Central memory CD4-positive, alpha-beta T cell (primary cell): Measurements from ENCODE around the gene NECTIN2.
"Not testable (repeated sequence)": the region's sequence is repeated elsewhere in the genome, so short reads cannot be mapped to it uniquely, and the experiment has no call there.

Source experiments
- DNase-seq: peaks from one replicate; pipeline ENCODE4 v3.0.0; 2022

Gene NECTIN2

DNA sequence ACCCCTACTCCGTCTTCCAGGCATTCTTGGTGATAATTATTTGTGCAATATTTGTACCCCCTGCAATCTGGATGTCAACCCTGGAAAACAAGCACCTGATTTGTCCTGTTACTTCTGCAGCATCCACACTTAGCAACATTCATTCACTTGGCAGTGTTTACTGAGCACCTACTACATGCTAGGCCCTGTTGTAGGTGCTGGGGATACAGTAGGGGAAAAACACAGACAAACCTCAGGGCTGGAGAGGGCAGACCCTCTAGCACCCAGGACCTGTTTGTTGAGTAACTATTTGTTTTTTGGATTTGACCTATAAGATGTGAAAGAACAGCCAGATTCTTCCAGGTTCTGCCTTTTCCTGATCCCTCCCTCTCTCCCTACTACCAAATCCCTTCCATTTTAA lies 9.5 kb downstream of the NECTIN2 start:
- no peak for DNase-seq

DNA sequence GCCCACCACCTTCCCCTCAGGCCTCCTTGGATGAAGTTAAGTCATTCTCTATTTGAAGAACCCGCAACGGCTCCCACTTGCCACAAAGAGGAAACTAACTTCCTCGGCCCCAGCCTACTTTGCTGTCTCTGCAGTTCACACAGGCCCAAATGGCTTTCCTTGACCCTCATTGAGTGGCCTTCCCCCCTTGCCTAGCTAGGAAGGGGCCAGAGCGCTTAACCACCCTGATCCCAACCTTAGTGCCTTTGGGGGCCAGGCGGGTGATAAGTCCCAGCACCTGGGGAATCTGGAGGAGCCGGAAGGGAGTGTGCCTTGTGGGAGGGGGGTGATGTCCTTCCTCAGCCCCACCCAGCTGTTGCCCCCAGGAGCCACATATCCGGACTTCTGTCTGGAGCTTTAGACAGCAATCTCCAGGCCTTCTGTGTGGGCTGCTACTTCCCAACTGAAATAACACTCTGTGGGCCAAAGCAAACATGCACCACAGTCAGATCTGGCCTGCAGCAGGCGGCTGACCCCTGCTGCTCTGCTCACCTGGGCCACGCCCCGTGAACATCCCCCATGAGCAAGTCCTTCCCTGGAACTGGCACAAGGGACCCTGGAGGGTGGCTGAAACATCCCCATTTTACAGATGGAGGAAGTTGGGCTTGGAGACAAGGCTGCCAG lies 10.5 kb downstream of the NECTIN2 start:
- no peak for DNase-seq

DNA sequence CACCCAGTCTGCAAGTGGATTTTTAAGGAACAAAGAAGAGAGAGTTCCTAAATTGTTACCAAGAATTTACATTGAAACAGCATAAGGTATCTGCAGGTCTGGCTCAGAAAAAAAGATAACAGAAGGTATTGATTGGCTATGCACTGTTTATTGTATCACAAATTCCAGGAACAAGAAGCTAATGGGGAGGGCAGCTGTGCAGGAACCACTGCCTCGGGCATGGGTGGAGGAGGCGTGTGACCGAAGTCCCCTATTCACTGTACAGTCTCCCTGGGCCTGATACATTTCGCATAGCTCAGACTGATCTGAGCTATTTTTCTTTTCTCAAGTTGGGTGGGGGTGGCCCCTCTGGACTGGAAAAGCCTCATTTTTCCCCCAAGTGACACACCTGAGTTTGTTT lies 11.7 kb downstream of the NECTIN2 start:
- no peak for DNase-seq

DNA sequence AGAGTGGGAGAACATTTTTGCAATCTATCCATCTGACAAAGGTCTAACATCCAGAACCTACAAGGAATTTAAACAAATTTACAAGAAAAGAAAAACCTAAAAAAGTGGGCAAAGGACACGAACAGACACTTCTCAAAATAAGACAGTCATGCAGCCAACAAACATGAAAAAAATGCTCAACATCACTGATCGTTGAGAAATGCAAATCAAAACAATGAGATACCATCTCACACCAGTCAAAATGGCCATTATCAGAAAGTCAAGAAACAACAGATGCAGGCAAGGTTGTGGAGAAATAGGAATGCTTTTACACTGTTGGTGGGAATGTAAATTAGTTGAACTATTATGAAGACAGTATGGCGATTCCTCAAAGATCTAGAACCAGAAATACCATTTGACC lies 15.5 kb downstream of the NECTIN2 start:
- DNase-seq = not testable (repeated sequence)

DNA sequence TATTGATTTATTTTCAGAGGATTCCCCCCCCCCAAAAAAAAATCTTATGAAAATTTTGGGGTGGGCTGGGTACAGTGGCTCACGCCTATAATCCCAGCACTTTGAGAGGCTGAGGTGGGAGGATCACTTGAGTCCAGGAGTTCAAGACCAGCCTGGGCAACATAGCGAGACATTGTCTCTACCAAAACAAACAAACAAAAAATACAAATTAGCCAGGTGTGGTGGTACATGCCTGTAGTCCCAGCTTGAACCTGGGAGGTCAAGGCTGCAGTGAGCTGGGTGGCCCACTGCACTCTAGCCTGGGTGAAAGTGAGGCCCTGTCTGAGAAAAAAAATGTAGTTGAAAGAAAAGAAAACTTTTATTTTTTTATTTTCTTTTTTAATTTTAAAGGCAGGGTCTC lies 17.9 kb downstream of the NECTIN2 start:
- no peak for DNase-seq

DNA sequence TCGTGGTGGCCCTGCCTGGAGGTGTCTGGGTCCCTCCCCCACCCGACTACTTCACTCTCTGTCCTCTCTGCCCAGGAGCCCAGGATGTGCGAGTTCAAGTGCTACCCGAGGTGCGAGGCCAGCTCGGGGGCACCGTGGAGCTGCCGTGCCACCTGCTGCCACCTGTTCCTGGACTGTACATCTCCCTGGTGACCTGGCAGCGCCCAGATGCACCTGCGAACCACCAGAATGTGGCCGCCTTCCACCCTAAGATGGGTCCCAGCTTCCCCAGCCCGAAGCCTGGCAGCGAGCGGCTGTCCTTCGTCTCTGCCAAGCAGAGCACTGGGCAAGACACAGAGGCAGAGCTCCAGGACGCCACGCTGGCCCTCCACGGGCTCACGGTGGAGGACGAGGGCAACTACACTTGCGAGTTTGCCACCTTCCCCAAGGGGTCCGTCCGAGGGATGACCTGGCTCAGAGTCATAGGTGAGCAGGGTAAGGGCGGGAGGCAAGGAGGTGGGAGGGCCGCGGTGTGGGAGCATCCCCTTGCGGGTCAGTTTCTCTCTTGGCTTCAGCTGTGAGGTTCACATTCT lies 19.2 kb downstream of the NECTIN2 start:
- no peak for DNase-seq

DNA sequence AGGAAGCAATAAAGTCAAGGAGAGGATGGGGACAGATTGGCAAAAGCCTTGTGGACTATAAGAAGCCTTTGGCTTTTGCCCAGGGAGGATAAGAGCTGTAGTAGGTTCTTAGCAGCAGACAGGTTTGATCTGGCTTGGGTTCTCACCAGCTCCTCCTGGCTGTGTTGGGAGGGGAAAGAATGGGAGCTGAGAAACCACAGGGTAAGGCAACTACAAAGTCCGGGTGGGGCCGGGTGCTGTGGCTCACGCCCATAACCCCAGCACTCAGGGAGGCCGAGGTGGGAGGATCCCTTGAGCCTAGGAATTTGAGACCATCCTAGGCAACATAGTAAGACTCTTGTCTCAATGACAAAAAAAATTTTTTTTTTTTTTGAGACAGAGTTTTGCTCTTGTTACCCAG lies 20.6 kb downstream of the NECTIN2 start:
- DNase-seq = no peak

DNA sequence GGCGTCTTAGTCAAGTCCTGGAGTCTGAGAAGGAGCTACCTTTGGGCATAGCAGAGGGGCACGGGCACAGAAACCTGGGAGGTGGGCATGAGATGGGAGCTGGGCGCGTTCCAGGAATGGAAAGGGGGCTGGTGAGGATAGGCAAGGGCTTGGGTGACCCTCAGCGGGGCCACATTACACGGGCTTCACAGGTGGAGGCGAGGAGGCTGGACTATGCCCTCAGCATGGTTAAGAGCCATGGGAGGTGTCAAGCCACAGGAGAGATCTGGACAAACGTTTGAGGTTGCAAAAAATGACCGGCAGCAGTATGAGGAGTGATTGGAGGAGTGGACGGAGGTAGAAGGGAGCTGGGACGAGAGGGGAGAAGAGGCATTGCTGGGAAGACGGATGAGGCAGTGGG lies 21.5 kb downstream of the NECTIN2 start:
- DNase-seq = no peak

DNA sequence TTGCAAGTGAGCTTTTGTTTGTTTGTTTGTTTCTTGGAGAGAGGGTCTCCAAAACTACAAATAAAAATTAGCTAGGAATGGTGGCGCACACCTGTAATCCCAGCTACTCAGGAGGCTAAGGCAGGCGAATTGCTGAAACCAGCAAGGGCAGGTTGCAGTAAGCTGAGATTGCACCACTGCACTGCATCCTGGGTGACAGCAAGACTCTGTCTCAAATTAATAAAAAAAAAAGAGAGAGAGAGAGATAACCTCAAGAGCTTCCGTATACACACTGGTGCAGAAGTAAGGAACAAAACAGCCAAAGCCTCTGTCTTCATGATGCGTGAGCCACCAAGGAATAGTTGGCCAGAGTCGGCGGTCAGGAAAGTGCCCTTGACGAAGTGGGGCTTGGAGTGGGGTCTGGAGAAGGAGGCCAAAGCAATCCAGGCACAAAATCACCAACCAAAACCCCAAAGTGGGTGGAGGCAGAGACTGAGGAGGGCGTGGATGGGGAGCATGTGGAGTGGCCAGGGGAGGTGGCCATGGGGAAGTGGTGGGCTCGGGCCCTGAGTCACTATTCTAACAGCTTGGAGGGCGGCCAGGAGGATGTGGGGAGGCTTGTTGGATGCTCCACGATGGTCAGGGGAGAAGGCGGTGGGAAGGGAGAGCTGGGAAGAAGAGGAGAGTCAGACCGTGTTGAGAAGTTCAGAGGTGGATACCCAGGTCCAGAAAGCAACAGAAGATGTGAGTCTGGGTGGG lies 23.8 kb downstream of the NECTIN2 start:
- DNase-seq = no peak

DNA sequence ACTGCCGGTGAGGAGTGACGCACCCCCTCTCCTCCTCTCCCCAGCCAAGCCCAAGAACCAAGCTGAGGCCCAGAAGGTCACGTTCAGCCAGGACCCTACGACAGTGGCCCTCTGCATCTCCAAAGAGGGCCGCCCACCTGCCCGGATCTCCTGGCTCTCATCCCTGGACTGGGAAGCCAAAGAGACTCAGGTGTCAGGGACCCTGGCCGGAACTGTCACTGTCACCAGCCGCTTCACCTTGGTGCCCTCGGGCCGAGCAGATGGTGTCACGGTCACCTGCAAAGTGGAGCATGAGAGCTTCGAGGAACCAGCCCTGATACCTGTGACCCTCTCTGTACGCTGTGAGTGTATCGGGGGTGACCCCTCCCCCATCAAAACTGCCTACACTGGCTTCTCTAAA lies 25.7 kb downstream of the NECTIN2 start:
- DNase-seq = no peak

DNA sequence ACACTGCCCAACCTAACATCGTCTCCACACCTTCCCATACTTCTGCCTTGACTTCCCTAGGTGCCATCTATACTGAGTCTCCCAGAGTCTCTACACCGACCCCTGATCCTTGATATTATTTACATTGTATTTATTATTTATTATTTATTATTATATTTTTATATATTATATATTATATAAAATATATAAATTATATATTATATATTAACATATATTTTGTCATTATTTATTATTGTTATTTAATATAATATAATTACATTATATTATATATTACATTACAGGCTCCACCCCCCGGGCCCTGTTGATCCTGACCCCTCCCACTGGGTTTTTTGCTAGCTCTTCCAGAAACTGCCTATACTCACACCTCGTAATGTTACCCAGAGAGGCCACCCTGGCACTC lies 26.6 kb downstream of the NECTIN2 start:
- no peak for DNase-seq

DNA sequence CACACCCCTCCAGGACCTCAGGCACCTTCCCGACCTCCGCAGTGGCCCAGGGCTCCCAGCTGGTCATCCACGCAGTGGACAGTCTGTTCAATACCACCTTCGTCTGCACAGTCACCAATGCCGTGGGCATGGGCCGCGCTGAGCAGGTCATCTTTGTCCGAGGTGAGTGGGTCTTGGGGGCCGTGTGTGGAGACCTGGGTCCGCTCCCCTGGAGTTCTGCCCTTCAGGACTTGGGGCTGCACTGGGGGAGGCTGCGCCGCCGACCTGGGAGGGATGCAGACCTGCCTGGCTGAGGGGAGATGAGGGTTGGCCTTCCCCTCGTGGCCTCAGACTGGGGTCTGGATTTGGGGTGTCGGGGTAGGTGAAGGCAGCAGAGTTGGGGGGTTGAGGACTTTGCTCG lies 28.2 kb downstream of the NECTIN2 start:
- DNase-seq = no peak

DNA sequence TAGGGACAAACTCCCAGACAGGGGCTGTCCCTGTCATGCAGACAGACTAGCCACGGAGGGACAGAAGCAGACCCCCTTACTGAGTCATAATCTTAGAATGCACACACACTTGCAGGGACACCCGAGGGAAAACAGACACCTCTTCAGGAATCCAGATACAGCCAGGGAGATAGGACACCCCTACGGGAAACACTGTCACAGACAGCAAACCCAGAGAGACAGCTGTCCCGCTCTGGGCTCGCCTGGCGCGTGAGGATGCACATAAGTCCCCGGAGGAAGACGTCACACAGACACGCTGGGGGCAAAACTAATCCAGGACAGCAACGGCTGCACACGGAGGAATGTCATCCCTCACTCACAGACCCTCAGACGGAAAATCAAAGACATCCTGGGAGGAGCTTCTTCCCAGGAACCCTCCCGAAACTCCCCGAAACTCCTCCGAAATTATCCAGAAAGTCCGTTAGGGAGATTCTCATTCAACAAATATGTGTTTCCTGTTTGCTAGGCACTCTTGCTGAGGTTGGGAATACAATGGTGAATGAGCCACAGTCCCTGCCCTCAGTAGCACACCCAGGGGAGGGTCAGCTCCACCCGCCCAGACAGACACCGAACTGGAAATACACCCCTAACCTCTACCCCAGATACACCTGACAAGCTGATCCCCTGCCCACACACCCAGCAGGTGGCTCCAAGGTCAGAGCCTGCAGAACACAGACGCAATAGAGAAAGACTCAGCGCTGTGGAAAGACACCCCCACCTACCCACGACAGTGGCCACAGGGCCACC lies 29.8 kb downstream of the NECTIN2 start:
- no peak for DNase-seq

DNA sequence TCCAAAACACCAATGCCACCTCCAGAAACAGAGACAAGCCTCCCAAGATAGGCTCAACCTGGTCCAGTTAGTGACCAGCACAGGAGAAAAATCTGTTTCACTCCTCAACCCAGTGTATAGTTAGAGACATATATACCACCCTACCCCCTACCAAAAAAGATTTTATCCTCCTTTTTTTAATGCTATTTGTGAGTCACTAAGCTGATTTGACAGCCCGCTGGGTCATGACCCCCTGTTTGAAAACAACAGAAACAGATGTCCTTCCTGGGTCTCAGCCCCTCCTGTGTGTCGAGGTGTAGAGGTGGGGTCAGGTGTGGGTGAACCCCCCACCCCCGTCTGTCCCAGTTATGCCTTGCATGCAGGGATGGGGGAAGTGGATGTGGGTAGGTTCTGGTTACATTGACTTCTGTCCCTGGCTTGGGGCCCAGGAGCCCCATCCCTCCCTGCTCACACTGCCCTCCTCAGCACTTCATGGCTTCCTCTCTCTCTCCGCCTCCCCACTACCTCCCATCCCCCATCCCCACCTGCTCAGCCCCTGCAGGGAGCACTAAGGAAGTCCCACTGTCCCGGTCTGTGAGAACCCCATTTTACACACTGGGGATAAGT lies 30.9 kb downstream of the NECTIN2 start:
- DNase-seq = peak; percentile 9

DNA sequence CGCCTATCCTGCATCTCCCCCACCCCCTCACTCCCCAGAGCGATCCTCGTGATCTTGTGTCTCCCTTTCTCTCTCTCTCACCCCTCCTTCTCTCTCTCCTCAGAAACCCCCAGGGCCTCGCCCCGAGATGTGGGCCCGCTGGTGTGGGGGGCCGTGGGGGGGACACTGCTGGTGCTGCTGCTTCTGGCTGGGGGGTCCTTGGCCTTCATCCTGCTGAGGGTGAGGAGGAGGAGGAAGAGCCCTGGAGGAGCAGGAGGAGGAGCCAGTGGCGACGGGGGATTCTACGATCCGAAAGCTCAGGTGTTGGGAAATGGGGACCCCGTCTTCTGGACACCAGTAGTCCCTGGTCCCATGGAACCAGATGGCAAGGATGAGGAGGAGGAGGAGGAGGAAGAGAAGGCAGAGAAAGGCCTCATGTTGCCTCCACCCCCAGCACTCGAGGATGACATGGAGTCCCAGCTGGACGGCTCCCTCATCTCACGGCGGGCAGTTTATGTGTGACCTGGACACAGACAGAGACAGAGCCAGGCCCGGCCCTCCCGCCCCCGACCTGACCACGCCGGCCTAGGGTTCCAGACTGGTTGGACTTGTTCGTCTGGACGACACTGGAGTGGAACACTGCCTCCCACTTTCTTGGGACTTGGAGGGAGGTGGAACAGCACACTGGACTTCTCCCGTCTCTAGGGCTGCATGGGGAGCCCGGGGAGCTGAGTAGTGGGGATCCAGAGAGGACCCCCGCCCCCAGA lies 32.2 kb downstream of the NECTIN2 start:
- no peak for DNase-seq

DNA sequence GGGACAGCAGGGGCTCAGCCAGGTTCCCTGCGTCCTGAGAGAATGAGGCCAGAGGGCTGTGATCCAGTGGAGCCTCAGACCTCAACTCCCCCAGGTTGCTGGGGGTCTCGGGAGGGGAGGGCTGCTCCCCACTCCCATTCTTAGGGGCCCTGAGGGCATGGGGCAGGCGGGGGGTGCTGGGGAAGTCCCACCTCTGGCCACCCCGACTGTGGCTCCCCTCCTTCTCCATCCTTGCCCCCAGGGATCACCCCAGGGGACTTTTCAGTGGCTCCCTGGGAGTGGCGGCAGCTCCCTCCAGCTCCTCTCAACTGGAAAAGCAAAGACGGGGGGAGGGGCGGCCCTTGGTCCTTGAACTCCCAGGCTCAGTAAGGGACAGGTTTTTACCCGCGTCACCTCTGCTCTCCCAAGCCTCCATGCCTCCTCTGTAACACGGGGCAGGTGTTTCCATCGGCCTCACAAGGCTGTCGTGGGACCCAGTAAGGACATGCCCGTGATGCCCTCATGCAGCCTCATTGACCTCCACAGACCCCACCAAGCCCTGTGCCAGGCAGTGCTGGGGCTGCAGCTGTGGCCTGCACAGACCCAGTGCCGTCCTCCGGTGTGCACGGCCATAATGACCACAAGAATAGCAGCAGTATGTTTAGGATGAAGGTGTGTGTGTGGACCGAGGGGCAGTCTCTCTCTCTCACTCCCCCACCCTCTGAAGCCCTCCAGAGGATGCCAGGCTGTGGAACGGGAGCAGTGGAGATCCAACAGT lies 33.4 kb downstream of the NECTIN2 start:
- DNase-seq = no peak

DNA sequence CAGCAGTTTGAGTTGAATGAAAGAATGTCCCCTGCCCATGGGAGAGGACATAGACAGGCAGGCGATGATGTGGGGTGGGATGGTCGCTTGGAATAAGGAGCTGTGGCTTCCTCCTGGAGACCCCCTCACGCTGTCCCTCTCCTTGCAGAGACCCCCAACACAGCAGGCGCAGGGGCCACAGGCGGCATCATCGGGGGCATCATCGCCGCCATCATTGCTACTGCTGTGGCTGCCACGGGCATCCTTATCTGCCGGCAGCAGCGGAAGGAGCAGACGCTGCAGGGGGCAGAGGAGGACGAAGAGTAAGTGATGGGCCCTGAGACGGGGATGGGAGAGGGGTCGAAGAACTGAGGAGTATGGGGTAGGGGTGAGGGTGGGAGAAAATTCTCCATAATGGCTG lies 36.0 kb downstream of the NECTIN2 start:
- DNase-seq = no peak

DNA sequence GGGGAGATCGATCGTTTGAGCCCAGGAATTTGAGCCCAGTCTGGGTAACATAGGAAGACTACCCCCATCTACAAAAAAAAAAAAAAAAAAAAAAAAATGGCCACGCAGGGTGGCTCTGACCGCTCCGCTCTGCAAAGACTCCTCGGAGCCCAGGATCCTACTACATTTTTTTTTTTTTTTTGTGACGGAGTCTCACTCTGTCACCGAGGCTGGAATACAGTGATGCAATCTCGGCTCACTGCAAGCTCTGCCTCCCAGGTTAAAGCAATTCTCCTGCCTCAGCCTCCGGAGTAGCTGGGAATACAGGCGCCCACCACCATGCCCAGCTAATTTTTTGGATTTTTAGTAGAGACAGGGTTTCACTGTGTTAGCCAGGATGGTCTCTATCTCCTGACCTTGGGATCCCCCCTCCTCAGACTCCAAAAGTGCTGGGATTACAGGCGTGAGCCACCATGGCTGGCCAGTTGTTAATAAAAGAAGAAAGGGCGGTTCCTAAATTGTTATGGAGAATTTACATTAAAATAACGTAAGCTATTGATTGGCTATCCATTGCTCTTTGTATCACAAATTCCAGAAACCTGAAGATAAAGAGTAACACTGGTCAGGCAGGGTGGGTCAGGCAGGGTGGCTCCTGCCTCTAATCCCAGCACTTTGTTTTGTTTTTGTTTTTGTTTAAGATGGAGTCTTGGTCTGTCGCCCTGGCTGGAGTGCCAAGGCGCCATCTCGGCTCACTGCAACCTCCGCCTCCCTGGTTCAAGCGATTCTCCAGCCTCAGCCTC lies 36.7 kb downstream of the NECTIN2 start:
- not testable (repeated sequence) for DNase-seq

DNA sequence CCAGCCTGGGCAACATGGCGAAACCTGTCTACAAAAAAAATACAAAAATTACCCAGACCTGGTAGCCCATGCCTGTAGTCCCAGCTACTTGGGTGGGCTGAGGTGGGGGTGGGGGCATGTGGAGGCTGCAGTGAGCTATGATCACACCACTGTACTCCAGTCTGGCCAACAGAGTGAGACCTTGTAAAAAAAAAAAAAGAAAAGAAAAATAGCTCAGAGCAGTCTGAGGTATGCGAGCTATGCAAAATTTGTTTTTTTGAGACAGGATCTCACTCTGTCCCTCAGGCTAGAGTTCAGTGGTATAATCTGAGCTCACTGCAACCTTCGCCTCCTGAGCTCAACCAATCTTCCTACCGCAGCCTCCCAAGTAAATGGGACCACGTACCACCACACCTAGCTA lies 37.8 kb downstream of the NECTIN2 start:
- no peak for DNase-seq

DNA sequence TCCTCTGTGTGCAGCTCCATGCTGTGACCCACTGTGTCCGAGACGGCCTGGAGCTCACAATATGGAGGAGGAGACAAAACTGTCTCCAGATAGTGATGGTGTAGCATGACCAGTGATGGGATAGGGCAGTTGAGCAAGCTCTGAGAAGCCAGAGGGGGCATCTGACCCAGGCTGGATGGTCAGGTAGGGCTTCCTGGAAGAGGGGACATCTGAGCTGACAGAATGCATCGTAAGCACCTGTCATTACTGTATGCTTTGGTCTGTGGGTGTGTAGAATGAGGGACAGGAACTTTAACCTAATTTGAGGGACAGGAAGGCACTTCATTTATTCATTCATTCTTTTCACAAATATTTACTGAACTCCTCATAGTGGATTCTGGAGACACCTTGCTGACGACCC lies 38.5 kb downstream of the NECTIN2 start:
- DNase-seq = no peak

DNA sequence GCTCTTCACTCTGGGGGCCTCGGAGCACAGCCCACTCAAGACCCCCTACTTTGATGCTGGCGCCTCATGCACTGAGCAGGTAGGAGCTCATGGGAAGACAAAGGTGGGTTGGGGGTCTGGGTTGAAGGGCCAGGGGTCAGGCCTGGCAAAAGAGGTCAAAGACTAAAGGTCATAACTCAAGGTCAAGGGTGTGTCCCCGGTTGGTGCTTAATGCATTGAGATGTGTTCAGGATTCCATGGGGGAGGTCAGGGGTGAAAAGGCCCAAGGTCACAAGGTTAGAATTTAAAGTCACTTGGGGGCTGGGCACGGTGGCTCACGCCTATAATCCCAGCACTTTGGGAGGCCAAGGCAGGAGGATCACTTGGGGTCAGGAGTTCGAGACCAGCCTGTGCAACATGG lies 40.0 kb downstream of the NECTIN2 start:
- DNase-seq = no peak
